Neural crest cell (in vitro differentiated cells): ENCODE data around the gene C19orf44. TPM values are rescaled to one million over a fixed set of nuclear protein-coding genes. Genes with fewer than 3 reads are reported as not detected.
"Not testable (repeated sequence)": the region's sequence is repeated elsewhere in the genome, so short reads cannot be mapped to it uniquely, and the experiment has no call there.

Source experiments
- DNase-seq: peaks from one replicate; pipeline ENCODE4 v3.0.0; 2021; ENCODE audit warnings: low read depth, mixed read lengths, low spot score
- H3K27ac Mint-ChIP-seq: one replicate; pipeline ENCODE4 v1.8.0; 2021; ENCODE audit warnings: mild to moderate bottlenecking, mixed read lengths; ENCODE audit not compliant: unreplicated experiment
- H3K27me3 Mint-ChIP-seq: 2 replicates; pipeline ENCODE4 v1.8.0; 2021; ENCODE audit warnings: low read depth, mild to moderate bottlenecking, mixed read lengths
- H3K36me3 Mint-ChIP-seq: 2 replicates; pipeline ENCODE4 v1.8.0; 2021; ENCODE audit warnings: low read depth, mild to moderate bottlenecking, mixed read lengths
- H3K4me1 Mint-ChIP-seq: 2 replicates; pipeline ENCODE4 v1.8.0; 2021; ENCODE audit warnings: mixed read lengths
- H3K4me3 Mint-ChIP-seq: one replicate; pipeline ENCODE4 v1.8.0; 2021; ENCODE audit warnings: mild to moderate bottlenecking, mixed read lengths
- H3K9me3 Mint-ChIP-seq: 2 replicates; pipeline ENCODE4 v1.8.0; 2021; ENCODE audit warnings: mixed read lengths
- CTCF ChIP-seq: fragments of 200-600 bp; sonication (generic); conservative IDR thresholded peaks from 2 replicates; pipeline ENCODE4 v1.5.0; 2021; ENCODE audit warnings: antibody characterized with exemption, mild to moderate bottlenecking
- total RNA-seq: library from RNA; stranded (reverse); gene quantifications from 2 replicates; pipeline ENCODE4 v1.2.1, GENCODE V29; 2021

C19orf44 gene
- total RNA-seq, 1 donor from 2014 or later = 9.6 TPM

GRCh38 chr19:16463341-16463990 is 32.7 kb upstream of the C19orf44 start:
- DNase-seq = no peak
- no peak for TF ChIP-seq CTCF
- peak overlapping the region; percentile 20 for H3K4me3 Mint-ChIP-seq
- H3K9me3 Mint-ChIP-seq = no peaks in the 10 kb centered on the region
- H3K36me3 Mint-ChIP-seq = peaks cover 2% of the 10 kb centered on the region
- H3K27me3 Mint-ChIP-seq = no peaks in the 10 kb centered on the region
- H3K27ac Mint-ChIP-seq = peak overlapping the region; percentile 91
- peaks cover 54% of the 10 kb centered on the region for H3K4me1 Mint-ChIP-seq

GRCh38 chr19:16463991-16464575 is 32.1 kb upstream of the C19orf44 start:
- H3K27ac Mint-ChIP-seq = peak overlapping the region; percentile 81
- H3K27me3 Mint-ChIP-seq = no peaks in the 10 kb centered on the region
- H3K36me3 Mint-ChIP-seq = peaks cover 2% of the 10 kb centered on the region
- no peak for TF ChIP-seq CTCF
- no peak for DNase-seq
- H3K4me1 Mint-ChIP-seq = peaks cover 54% of the 10 kb centered on the region
- H3K4me3 Mint-ChIP-seq = peak overlapping the region; percentile 20
- no peaks in the 10 kb centered on the region for H3K9me3 Mint-ChIP-seq

- Mint-ChIP-seq H3K36me3 (peaks cover 2% of the 10 kb centered on the region), H3K27me3 (no peaks in the 10 kb centered on the region), H3K9me3 (no peaks in the 10 kb centered on the region), H3K4me3 (no peak overlapping the region), H3K27ac (no peak overlapping the region), H3K4me1 (peaks cover 54% of the 10 kb centered on the region)
- no peak for DNase-seq
- no peak for TF ChIP-seq CTCF
These were observed 31.0 kb upstream of the C19orf44 start for GRCh38 chr19:16465239-16465638.

- not testable (repeated sequence) for H3K27ac Mint-ChIP-seq, DNase-seq
- H3K4me1 Mint-ChIP-seq = peaks cover 58% of the 10 kb centered on the region
These were observed 29.3 kb upstream of the C19orf44 start for GRCh38 chr19:16466802-16467427.

GRCh38 chr19:16467581-16467980 is 28.6 kb upstream of the C19orf44 start:
- DNase-seq = no peak
- Mint-ChIP-seq H3K36me3 (peaks cover 2% of the 10 kb centered on the region), H3K27ac (peak overlapping the region; percentile 96), H3K9me3 (no peaks in the 10 kb centered on the region), H3K4me3 (peak overlapping the region; percentile 80), H3K4me1 (peaks cover 58% of the 10 kb centered on the region), H3K27me3 (no peaks in the 10 kb centered on the region)
- TF ChIP-seq CTCF = no peak

More at GRCh38 chr19:16466802-16467427, 29.3 kb upstream of the C19orf44 start:
- H3K9me3 Mint-ChIP-seq, H3K36me3 Mint-ChIP-seq, H3K27me3 Mint-ChIP-seq: not testable (repeated sequence)
- H3K4me3 Mint-ChIP-seq = peak overlapping the region; percentile 80

- DNase-seq = no peak
- H3K27ac Mint-ChIP-seq = no peak overlapping the region
- TF ChIP-seq CTCF = no peak
- H3K36me3 Mint-ChIP-seq = peaks cover 2% of the 10 kb centered on the region
- peak overlapping the region; percentile 96 for H3K4me3 Mint-ChIP-seq
- no peaks in the 10 kb centered on the region for H3K9me3 Mint-ChIP-seq
- no peaks in the 10 kb centered on the region for H3K27me3 Mint-ChIP-seq
- H3K4me1 Mint-ChIP-seq = peaks cover 41% of the 10 kb centered on the region
These were observed 25.7 kb upstream of the C19orf44 start for GRCh38 chr19:16470541-16470910.
